Panc1 (cell line): ENCODE results near the gene AHDC1. TPM values are rescaled to one million over a fixed set of nuclear protein-coding genes. Genes with fewer than 3 reads are reported as not detected.
A peak's percentile ranks its signal among the peaks of the same experiment; 100 is the strongest.

ENCODE experiments used
- ATAC-seq: fragments of 200-7000 bp; cut with Tn5 transposase; 2 replicates; pipeline ENCODE4 v1.9.1; 2020; ENCODE audit warnings: mild to moderate bottlenecking, moderate library complexity
- BruUV-seq: library from RNA; stranded (reverse); fragments of 400-500 nt; replicated peaks from 2 replicates; lab custom pipeline; 2021; lab: Mats Ljungman, UMichigan
- CTCF ChIA-PET: fragments of 300-600 bp; sonication (Branson Sonifier 250); formaldehyde crosslinking; loops from one replicate; lab custom pipeline; 2022; ENCODE audit warnings: antibody characterized with exemption; lab: Charles Lee
- POLR2A ChIA-PET: fragments of 300-600 bp; sonication (Branson Sonifier 250); formaldehyde crosslinking; loops from one replicate; lab custom pipeline; 2022; ENCODE audit warnings: antibody characterized with exemption; lab: Charles Lee
- DNase-seq: peaks from one replicate; pipeline ENCODE4 v3.0.0-alpha.2; 2010; ENCODE audit warnings: low read depth, low spot score
- H3K27ac ChIP-seq: 2 replicates; pipeline ENCODE4 v1.5.1; 2011; ENCODE audit warnings: mild to moderate bottlenecking, low read length, inconsistent platforms
- H3K27me3 ChIP-seq: fragments of 200-500 bp; sonication (Bioruptor generic); 2 replicates; pipeline ENCODE4 v1.6.0; 2014; ENCODE audit warnings: low read length, inconsistent platforms; ENCODE audit not compliant: control insufficient read depth, insufficient read depth
- H3K36me3 ChIP-seq: fragments of 200-500 bp; sonication (Bioruptor generic); 2 replicates; pipeline ENCODE4 v1.5.1; 2014; ENCODE audit warnings: inconsistent platforms, mild to moderate bottlenecking, low read length, moderate library complexity; ENCODE audit not compliant: control insufficient read depth, insufficient read depth
- H3K4me1 ChIP-seq: 2 replicates; pipeline ENCODE4 v1.5.1; 2011; ENCODE audit warnings: inconsistent platforms, mild to moderate bottlenecking, low read length, moderate library complexity; ENCODE audit not compliant: control insufficient read depth, insufficient read depth
- H3K4me3 ChIP-seq, 2 experiments: 2 replicates each; pipeline ENCODE4 v1.5.1; 2011 to 2012; ENCODE audit warnings: low read depth in 2 of 2, low read length in 2 of 2, mild to moderate bottlenecking in 2 of 2, inconsistent platforms in 1 of 2, moderate library complexity in 1 of 2
- H3K9me3 ChIP-seq: fragments of 200-500 bp; sonication (Bioruptor generic); 2 replicates; pipeline ENCODE4 v1.5.1; 2014; ENCODE audit warnings: low read depth, mild to moderate bottlenecking, inconsistent platforms, low read length, moderate library complexity; ENCODE audit not compliant: control insufficient read depth, insufficient read depth
- POLR2AphosphoS5 ChIP-seq: IDR thresholded peaks from 2 replicates; pipeline ENCODE4 v1.6.1; 2012; ENCODE audit warnings: mild to moderate bottlenecking, low read depth, low read length, moderate library complexity
- SIN3A ChIP-seq: IDR thresholded peaks from 2 replicates; pipeline ENCODE4 v1.6.1; 2012; ENCODE audit warnings: low read depth, mild to moderate bottlenecking, low read length, moderate library complexity, borderline replicate concordance; ENCODE audit not compliant: insufficient read depth
- TCF7L2 ChIP-seq: IDR thresholded peaks from 2 replicates; pipeline ENCODE4 v1.6.1; 2011; ENCODE audit warnings: mild to moderate bottlenecking, low read depth, low read length, inconsistent platforms
- in situ Hi-C: cut with HindIII; loops from 2 replicates; pipeline ENCODE4 v1.10.0; 2016; ENCODE audit warnings: low sequenced_read_pairs, low pct_unique_long_range_greater_than_20kb
- intact Hi-C: fragments of 100-400 bp; cut with micrococcal nuclease; formaldehyde crosslinking; loops from one replicate; pipeline ENCODE4 v1.10.0; 2022; ENCODE audit not compliant: unreplicated experiment
- total RNA-seq: library from RNA; stranded (reverse); gene quantifications from one replicate; pipeline ENCODE4 v1.2.1, GENCODE V29; 2021; ENCODE audit not compliant: unreplicated experiment
- TF ChIP-seq, protein P1 (sequence below): fragments of 450-650 bp; IDR thresholded peaks from 2 replicates; pipeline ENCODE4 v1.5.1; 2017; ENCODE audit warnings: mild to moderate bottlenecking
- TF ChIP-seq, protein P2 (sequence below), 2 experiments: IDR thresholded peaks; 2 replicates each; pipeline ENCODE4 v1.6.1; 2011 to 2012; ENCODE audit warnings: low read depth in 2 of 2, control low read depth in 1 of 2, low read length in 1 of 2, mild to moderate bottlenecking in 1 of 2, moderate library complexity in 1 of 2; ENCODE audit not compliant: insufficient read depth in 1 of 2

Gene AHDC1
- total RNA-seq, 1 experiment from 2014 or later, result 47.1 TPM

DNA sequence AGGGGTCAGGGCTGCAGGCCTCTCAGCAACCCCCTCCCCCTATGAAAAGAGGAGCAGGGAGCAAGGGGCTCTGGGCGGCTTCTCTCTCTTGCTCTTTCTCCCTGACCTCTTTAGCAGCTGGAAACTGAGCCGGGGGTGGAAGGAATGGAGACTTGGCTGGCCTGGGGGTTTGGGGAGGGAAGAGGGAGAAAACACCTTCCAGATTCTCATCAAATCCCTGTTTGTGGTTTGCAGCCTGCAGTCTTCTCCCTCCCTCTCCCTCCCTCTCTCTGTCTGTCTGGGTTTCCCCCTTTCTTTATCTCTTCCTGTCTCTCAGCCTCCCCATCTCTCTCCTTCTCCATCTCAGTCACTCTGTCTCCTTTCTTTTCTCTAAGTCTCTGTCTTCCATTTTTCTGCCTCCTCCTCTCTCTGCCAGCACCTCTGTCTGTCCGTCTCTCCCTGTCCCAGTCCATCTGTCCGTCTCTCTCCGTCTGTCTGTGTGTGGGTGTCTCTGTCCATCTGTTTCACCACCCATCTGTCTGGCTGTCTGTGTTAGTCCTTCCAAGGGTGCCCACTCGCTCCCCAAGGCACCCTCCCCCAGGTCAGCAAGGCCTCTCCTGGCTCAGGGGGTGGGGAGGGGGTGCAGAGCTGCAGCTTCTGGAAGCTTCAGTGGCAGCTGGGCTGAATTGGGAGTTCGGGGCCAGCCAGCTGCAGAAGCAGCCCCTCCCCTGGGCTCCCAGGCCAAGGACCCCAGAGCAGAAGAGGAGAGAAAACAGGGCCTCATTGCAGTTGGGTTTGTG lies 6.2 kb downstream of the AHDC1 start:
- H3K4me1 ChIP-seq, result peaks cover 82% of the 10 kb centered on the region
- DNase-seq (no peak), ATAC-seq (no peak)
- peak overlapping the region; percentile 55 for H3K27ac ChIP-seq
- intact Hi-C loops, result no loop called here
- H3K36me3 ChIP-seq, result no peaks in the 10 kb centered on the region
- ChIA-PET CTCF (interaction anchor here (0.7 kb wide), 1 partner anchor 10 kb away, joined by 3 read pairs; no protein-coding TSS in a partner anchor), POLR2A (interaction anchor here (1.1 kb wide), 1 partner anchor 26 kb away, joined by 3 read pairs; no protein-coding TSS in a partner anchor)
- in situ Hi-C loops, result no loop called here
- no peak overlapping the region for H3K4me3 ChIP-seq
- no TSS peak for BruUV-seq
- H3K27me3 ChIP-seq, result no peaks in the 10 kb centered on the region
- H3K9me3 ChIP-seq, result no peaks in the 10 kb centered on the region
- TF ChIP-seq SIN3A, result no peak
- TF ChIP-seq POLR2AphosphoS5, result no peak
- TF ChIP-seq, protein P1, sequence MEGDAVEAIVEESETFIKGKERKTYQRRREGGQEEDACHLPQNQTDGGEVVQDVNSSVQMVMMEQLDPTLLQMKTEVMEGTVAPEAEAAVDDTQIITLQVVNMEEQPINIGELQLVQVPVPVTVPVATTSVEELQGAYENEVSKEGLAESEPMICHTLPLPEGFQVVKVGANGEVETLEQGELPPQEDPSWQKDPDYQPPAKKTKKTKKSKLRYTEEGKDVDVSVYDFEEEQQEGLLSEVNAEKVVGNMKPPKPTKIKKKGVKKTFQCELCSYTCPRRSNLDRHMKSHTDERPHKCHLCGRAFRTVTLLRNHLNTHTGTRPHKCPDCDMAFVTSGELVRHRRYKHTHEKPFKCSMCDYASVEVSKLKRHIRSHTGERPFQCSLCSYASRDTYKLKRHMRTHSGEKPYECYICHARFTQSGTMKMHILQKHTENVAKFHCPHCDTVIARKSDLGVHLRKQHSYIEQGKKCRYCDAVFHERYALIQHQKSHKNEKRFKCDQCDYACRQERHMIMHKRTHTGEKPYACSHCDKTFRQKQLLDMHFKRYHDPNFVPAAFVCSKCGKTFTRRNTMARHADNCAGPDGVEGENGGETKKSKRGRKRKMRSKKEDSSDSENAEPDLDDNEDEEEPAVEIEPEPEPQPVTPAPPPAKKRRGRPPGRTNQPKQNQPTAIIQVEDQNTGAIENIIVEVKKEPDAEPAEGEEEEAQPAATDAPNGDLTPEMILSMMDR, result no peak
- TF ChIP-seq, protein P2, sequence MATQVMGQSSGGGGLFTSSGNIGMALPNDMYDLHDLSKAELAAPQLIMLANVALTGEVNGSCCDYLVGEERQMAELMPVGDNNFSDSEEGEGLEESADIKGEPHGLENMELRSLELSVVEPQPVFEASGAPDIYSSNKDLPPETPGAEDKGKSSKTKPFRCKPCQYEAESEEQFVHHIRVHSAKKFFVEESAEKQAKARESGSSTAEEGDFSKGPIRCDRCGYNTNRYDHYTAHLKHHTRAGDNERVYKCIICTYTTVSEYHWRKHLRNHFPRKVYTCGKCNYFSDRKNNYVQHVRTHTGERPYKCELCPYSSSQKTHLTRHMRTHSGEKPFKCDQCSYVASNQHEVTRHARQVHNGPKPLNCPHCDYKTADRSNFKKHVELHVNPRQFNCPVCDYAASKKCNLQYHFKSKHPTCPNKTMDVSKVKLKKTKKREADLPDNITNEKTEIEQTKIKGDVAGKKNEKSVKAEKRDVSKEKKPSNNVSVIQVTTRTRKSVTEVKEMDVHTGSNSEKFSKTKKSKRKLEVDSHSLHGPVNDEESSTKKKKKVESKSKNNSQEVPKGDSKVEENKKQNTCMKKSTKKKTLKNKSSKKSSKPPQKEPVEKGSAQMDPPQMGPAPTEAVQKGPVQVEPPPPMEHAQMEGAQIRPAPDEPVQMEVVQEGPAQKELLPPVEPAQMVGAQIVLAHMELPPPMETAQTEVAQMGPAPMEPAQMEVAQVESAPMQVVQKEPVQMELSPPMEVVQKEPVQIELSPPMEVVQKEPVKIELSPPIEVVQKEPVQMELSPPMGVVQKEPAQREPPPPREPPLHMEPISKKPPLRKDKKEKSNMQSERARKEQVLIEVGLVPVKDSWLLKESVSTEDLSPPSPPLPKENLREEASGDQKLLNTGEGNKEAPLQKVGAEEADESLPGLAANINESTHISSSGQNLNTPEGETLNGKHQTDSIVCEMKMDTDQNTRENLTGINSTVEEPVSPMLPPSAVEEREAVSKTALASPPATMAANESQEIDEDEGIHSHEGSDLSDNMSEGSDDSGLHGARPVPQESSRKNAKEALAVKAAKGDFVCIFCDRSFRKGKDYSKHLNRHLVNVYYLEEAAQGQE (IDR thresholded peaks at IDR 0.05; ENCODE audit: insufficient read depth in 1 of 2, low read depth in 2 of 2, low read length in 1 of 2), result no peak
- TF ChIP-seq TCF7L2, result no peak

DNA sequence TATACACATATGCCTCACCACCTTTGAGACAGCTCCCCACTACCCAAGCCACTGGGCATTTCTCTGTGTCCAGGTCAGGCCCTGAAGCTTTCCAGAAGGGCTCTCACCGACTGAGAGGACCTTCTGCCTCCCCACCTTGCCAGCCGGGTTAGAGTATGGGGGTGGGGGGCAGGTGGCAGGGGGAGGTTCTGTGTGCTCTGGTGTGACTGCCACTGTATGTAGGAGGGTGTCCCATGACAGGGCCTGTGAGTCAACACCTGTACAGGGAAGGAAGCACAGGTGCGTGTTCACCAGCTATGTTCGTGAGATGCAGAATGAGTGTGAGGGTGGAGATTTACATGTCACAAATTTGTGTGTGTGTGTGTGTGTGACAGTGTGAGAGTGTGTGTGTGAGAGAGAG lies 7.0 kb downstream of the AHDC1 start:
- H3K4me1 ChIP-seq, result peaks cover 87% of the 10 kb centered on the region
- in situ Hi-C loops, result no loop called here
- BruUV-seq, result no TSS peak
- no peaks in the 10 kb centered on the region for H3K36me3 ChIP-seq
- POLR2A ChIA-PET, result interaction anchor here (1.1 kb wide), 1 partner anchor 25 kb away, joined by 3 read pairs; no protein-coding TSS in a partner anchor
- no peak overlapping the region for H3K4me3 ChIP-seq
- DNase-seq (no peak), ATAC-seq (no peak)
- no peaks in the 10 kb centered on the region for H3K27me3 ChIP-seq
- H3K9me3 ChIP-seq, result no peaks in the 10 kb centered on the region
- CTCF ChIA-PET, result no interaction called here
- no peak overlapping the region for H3K27ac ChIP-seq
- TF ChIP-seq, protein P2 (IDR thresholded peaks at IDR 0.05; ENCODE audit: insufficient read depth in 1 of 2, low read depth in 2 of 2, low read length in 1 of 2), result no peak
- TF ChIP-seq POLR2AphosphoS5, result no peak
- TF ChIP-seq TCF7L2, result no peak
- intact Hi-C loops, result no loop called here
